Stimulated activated naive CD8-positive, alpha-beta T cell treated with anti-CD3 and anti-CD28 coated beads, Interleukin-15, Interleukin-2, amounts not matched to agents 100 ng/mL and 50 ng/mL, for 24 hours (primary cell): Measurements from ENCODE around the gene ZAP70.
"Not testable (repeated sequence)": the region's sequence is repeated elsewhere in the genome, so short reads cannot be mapped to it uniquely, and the experiment has no call there.

Source experiments
- H3K27ac Mint-ChIP-seq: one replicate; pipeline ENCODE4 v1.8.0; 2021; ENCODE audit warnings: mild to moderate bottlenecking, mixed read lengths
- H3K27me3 Mint-ChIP-seq: one replicate; pipeline ENCODE4 v1.8.0; 2021; ENCODE audit warnings: mixed read lengths
- H3K36me3 Mint-ChIP-seq: one replicate; pipeline ENCODE4 v1.8.0; 2021; ENCODE audit warnings: low read depth, mixed read lengths
- H3K4me1 Mint-ChIP-seq: one replicate; pipeline ENCODE4 v1.8.0; 2021; ENCODE audit warnings: low read depth, mixed read lengths
- H3K4me3 Mint-ChIP-seq: one replicate; pipeline ENCODE4 v1.8.0; 2021; ENCODE audit warnings: mild to moderate bottlenecking, mixed read lengths
- H3K9me3 Mint-ChIP-seq: one replicate; pipeline ENCODE4 v1.8.0; 2021; ENCODE audit warnings: mixed read lengths

ZAP70 gene

GRCh38 chr2:97687235-97687634, 26.1 kb upstream of the ZAP70 start:
- H3K4me1 Mint-ChIP-seq, result peaks cover 24% of the 10 kb centered on the region
- H3K9me3 Mint-ChIP-seq, H3K4me3 Mint-ChIP-seq, H3K27me3 Mint-ChIP-seq, H3K36me3 Mint-ChIP-seq, H3K27ac Mint-ChIP-seq: not testable (repeated sequence)

DNA sequence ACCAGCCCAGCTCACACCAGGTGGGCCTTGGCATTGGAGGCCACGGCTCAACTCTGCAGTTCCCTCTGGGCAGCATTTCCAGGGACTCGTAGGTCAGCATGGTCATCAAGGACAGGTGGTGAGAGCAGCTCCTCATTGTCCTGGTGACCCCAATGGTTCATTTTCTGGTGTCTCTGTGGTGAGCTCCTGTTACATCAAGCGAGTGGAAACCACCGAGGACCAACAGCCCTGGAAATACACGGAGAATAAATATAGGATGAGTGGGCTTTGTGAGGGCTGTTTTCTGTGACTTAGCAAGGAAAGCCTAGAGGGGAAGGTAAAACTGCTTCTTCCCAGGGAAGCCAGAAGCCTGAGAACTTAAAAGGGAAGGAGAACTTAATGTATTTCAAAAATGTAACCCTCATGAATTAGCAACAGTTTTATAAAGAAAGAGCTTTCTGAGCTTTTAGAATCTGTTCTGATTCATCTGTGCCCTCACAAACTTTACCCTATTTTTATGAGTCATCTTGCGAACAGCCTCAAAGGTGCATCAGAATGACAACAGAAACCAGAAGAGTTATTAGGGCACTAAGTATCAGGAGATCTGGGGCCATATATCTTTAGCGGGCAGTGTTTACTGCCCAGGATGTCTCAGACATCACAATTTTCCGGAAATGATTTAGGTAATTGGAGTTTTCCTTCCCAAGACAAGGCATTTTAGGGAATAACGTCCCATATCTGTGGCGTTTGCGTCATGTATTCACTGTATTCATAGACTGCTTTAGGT, 25.1 kb upstream of the ZAP70 start:
- Mint-ChIP-seq H3K27me3 (no peaks in the 10 kb centered on the region), H3K27ac (peak overlapping the region; percentile 83), H3K36me3 (no peaks in the 10 kb centered on the region), H3K4me1 (peaks cover 24% of the 10 kb centered on the region), H3K4me3 (peak overlapping the region; percentile 56), H3K9me3 (no peaks in the 10 kb centered on the region)

DNA sequence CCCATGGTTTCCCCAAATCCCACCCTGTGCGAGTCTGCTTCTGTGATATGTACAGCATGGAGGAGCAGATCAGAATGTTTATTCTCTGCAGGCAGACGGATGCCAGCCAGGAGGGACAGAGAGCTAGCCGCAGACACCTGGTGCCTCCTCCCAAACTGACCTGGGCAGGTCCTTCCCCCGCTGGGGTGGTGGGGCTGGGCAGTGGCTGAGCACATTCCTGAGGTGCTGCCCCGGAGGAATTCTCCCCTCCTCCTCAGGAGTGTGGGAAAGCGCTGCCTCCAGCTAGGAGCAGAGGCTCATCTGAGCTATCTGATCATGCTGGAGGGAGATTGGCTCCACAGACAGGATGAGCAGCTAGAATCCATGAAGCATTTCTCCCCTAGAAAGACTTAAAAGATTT, 22.2 kb upstream of the ZAP70 start:
- Mint-ChIP-seq H3K4me1 (peaks cover 20% of the 10 kb centered on the region), H3K27me3 (no peaks in the 10 kb centered on the region), H3K4me3 (no peak overlapping the region), H3K27ac (no peak overlapping the region), H3K36me3 (no peaks in the 10 kb centered on the region), H3K9me3 (no peaks in the 10 kb centered on the region)

- no peak overlapping the region for H3K27ac Mint-ChIP-seq
Measured at GRCh38 chr2:97693476-97693875, 19.9 kb upstream of the ZAP70 start.

DNA sequence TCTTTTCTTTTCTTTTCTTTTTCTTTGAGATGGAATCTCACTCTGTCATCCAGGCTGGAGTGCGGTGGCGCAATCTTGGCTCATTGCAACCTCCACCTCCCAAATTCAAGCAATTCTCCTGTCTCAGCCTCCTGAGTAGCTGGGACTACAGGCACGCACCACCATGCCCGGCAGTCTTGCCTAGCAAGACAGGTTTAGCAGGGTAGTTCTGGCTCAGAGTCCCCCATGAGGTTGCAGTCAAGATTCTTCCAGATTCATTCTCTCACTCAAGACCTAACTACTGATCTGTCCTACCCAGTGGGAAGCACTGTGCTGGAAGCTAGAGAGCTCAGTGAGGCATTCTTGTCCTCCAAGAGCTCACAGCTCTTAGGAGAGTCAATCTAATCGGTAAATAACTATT, 17.6 kb upstream of the ZAP70 start:
- H3K9me3 Mint-ChIP-seq, result no peaks in the 10 kb centered on the region
- H3K27ac Mint-ChIP-seq, result no peak overlapping the region
- no peaks in the 10 kb centered on the region for H3K27me3 Mint-ChIP-seq
- H3K4me1 Mint-ChIP-seq, result peaks cover 8% of the 10 kb centered on the region
- H3K4me3 Mint-ChIP-seq, result no peak overlapping the region
- H3K36me3 Mint-ChIP-seq, result no peaks in the 10 kb centered on the region

More at GRCh38 chr2:97693476-97693875, 19.9 kb upstream of the ZAP70 start:
- Mint-ChIP-seq H3K27me3 (no peaks in the 10 kb centered on the region), H3K36me3 (no peaks in the 10 kb centered on the region), H3K9me3 (no peaks in the 10 kb centered on the region), H3K4me1 (peaks cover 15% of the 10 kb centered on the region), H3K4me3 (no peak overlapping the region)

- Mint-ChIP-seq H3K36me3 (no peaks in the 10 kb centered on the region), H3K4me3 (peak overlapping the region; percentile 21), H3K9me3 (no peaks in the 10 kb centered on the region), H3K27me3 (no peaks in the 10 kb centered on the region), H3K27ac (peak overlapping the region; percentile 41), H3K4me1 (peaks cover 8% of the 10 kb centered on the region)
Measured at GRCh38 chr2:97697252-97698235, 15.8 kb upstream of the ZAP70 start.

DNA sequence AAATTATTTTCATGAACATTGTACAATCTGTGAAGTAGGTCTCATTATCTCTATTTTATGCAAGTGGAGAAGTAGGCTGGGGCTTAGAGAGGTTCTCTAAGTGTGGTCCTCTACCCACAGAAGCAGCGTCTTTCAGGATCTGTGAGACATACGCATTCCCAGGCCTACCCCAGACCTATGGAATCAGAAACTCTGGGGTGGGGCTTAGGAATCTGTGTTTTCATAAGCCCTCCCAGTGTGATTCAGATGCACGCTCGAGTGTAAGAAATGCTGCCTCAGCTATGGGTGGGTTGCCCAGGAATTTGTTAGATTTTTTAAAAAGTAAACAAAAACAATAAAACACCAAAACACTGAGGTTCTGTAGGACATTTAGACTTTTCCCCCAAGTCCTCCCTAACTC, 14.8 kb upstream of the ZAP70 start:
- Mint-ChIP-seq H3K36me3 (no peaks in the 10 kb centered on the region), H3K27ac (no peak overlapping the region), H3K4me1 (peaks cover 8% of the 10 kb centered on the region), H3K4me3 (no peak overlapping the region), H3K9me3 (no peaks in the 10 kb centered on the region), H3K27me3 (no peaks in the 10 kb centered on the region)

- Mint-ChIP-seq H3K4me1 (peaks cover 8% of the 10 kb centered on the region), H3K4me3 (no peak overlapping the region), H3K9me3 (no peaks in the 10 kb centered on the region), H3K36me3 (no peaks in the 10 kb centered on the region), H3K27me3 (no peaks in the 10 kb centered on the region), H3K27ac (peak overlapping the region; percentile 46)
Measured at GRCh38 chr2:97699765-97700444, 13.5 kb upstream of the ZAP70 start.

DNA sequence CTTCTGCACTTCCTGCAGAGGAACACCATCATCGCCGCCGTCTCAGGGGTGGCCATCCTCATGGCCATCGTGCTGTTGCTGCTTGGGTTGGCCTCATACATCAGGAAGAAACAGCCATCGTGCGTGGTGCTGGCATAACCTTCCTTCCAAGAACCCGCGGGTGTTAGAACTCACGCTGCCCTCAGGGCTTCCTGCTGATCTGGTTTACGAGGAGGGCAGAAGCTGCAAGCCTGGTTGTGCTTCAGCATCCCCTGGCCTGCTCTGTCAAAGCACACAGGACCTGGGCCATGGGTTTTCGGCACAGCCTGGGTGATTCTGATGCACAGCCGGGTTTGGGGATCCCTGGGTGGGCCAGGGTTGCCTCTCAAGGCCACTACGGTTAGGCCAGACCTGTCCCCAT, 12.2 kb upstream of the ZAP70 start:
- no peak overlapping the region for H3K4me3 Mint-ChIP-seq
- no peak overlapping the region for H3K27ac Mint-ChIP-seq
- no peaks in the 10 kb centered on the region for H3K9me3 Mint-ChIP-seq
- H3K27me3 Mint-ChIP-seq, result no peaks in the 10 kb centered on the region
- H3K4me1 Mint-ChIP-seq, result peaks cover 8% of the 10 kb centered on the region
- no peaks in the 10 kb centered on the region for H3K36me3 Mint-ChIP-seq

- Mint-ChIP-seq H3K9me3 (no peaks in the 10 kb centered on the region), H3K4me1 (peaks cover 4% of the 10 kb centered on the region), H3K4me3 (no peak overlapping the region), H3K36me3 (no peaks in the 10 kb centered on the region), H3K27me3 (no peaks in the 10 kb centered on the region), H3K27ac (no peak overlapping the region)
Measured at GRCh38 chr2:97701851-97702465, 11.4 kb upstream of the ZAP70 start.

DNA sequence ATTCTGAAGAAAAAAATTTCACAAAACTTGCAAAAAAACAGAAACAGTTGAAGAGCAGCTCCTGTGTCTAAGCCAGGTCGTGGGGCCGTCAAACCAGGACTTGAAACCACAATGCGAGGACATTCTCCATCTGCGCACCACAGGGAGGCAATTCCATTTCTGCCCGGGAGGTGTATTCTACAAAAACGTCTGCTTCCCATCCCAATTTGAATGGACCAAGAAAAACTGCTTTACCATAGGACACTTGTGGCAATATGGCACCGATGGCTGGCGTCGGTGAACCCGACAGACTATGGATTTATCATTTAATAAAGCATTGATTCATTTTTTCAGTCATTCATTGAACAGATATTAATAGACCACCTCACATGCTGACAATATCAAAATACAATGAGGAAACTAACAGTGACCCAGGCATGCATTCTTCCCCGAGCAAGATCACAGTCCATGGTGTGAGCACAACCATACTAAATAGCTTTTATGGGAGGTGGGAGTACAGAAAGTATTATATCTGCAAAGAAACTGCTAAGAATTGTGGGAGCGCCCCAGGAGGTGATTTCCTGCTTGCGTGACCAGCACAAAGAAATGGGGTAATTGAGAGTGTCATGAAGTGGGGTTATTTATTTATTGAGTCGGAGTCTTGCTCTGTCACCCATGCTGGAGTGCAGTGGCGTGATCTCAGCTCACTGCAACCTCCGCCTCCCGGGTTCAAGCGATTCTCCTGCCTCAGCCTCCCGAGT, 10.5 kb upstream of the ZAP70 start:
- H3K27me3 Mint-ChIP-seq, result no peaks in the 10 kb centered on the region
- H3K27ac Mint-ChIP-seq, result no peak overlapping the region
- no peaks in the 10 kb centered on the region for H3K4me1 Mint-ChIP-seq
- H3K36me3 Mint-ChIP-seq, result no peaks in the 10 kb centered on the region
- H3K9me3 Mint-ChIP-seq, result no peaks in the 10 kb centered on the region
- H3K4me3 Mint-ChIP-seq, result no peak overlapping the region

DNA sequence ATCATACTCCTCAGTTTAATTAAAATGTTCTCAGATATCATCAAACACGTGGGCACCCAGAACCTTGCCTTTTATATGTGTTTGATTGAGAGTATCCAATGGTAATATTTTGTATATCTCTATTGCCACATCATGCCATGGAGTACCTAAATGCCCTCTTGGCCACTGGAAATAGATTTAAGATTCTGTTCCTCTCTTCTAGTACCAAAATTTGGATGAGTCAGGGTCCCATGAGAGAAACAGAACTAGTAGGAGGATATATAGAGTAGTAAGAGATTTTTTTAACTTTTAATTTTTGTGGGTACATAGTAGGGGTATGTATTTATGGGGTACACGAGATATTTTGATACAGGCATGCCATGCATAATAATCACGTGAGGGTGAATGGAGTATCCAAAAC, 9.6 kb upstream of the ZAP70 start:
- no peak overlapping the region for H3K4me3 Mint-ChIP-seq
- H3K27ac Mint-ChIP-seq, result no peak overlapping the region
- no peaks in the 10 kb centered on the region for H3K27me3 Mint-ChIP-seq
- H3K4me1 Mint-ChIP-seq, result no peaks in the 10 kb centered on the region
- H3K36me3 Mint-ChIP-seq, result no peaks in the 10 kb centered on the region
- H3K9me3 Mint-ChIP-seq, result no peaks in the 10 kb centered on the region

GRCh38 chr2:97704989-97705388, 8.4 kb upstream of the ZAP70 start:
- Mint-ChIP-seq H3K9me3 (no peaks in the 10 kb centered on the region), H3K4me3 (no peak overlapping the region), H3K36me3 (no peaks in the 10 kb centered on the region), H3K27ac (no peak overlapping the region), H3K27me3 (no peaks in the 10 kb centered on the region), H3K4me1 (peaks cover 4% of the 10 kb centered on the region)

DNA sequence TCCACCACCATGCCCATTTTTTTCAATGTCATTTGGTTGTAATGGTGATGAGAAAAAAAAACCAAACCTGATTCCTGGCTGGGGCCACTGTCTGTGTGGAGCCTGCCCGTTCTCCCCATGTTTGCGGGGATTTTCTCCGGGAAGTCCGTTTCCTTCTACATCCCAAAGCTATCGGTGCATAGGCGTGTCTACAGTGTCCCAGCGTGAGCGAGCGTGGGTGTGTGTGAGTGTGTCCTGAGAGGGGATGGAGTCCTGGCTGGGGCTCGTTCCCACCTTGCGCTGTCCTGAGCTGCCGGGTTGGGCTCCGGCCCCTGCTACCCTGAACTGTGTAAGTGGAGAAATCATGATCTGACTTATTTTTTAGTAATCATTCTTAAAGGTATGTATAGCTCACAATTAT, 7.3 kb upstream of the ZAP70 start:
- no peaks in the 10 kb centered on the region for H3K27me3 Mint-ChIP-seq
- no peak overlapping the region for H3K27ac Mint-ChIP-seq
- no peaks in the 10 kb centered on the region for H3K36me3 Mint-ChIP-seq
- H3K4me1 Mint-ChIP-seq, result peaks cover 15% of the 10 kb centered on the region
- H3K4me3 Mint-ChIP-seq, result no peak overlapping the region
- no peaks in the 10 kb centered on the region for H3K9me3 Mint-ChIP-seq
